Keratinocyte (primary cell): ENCODE results near the gene IGHMBP2.

Experiments
- EZH2 ChIP-seq: IDR thresholded peaks from one replicate; pipeline ENCODE4 v1.6.1; 2012; ENCODE audit warnings: inconsistent platforms, mild to moderate bottlenecking, low read length, moderate library complexity
- TF ChIP-seq, protein P1 (sequence below), 3 experiments: IDR thresholded peaks in 1 of 3; conservative IDR thresholded peaks in 1 of 3; optimal IDR thresholded peaks in 1 of 3; 2 replicates in 2 of 3; 3 replicates in 1 of 3; pipeline versions ENCODE3 to v1.5.1; 2011; ENCODE audit warnings: low read length in 3 of 3, mild to moderate bottlenecking in 3 of 3, moderate library complexity in 2 of 3, control low read depth in 1 of 3, inconsistent platforms in 1 of 3; ENCODE audit not compliant: insufficient read depth in 2 of 3; ENCODE audit errors: extremely low read depth in 1 of 3

DNA sequence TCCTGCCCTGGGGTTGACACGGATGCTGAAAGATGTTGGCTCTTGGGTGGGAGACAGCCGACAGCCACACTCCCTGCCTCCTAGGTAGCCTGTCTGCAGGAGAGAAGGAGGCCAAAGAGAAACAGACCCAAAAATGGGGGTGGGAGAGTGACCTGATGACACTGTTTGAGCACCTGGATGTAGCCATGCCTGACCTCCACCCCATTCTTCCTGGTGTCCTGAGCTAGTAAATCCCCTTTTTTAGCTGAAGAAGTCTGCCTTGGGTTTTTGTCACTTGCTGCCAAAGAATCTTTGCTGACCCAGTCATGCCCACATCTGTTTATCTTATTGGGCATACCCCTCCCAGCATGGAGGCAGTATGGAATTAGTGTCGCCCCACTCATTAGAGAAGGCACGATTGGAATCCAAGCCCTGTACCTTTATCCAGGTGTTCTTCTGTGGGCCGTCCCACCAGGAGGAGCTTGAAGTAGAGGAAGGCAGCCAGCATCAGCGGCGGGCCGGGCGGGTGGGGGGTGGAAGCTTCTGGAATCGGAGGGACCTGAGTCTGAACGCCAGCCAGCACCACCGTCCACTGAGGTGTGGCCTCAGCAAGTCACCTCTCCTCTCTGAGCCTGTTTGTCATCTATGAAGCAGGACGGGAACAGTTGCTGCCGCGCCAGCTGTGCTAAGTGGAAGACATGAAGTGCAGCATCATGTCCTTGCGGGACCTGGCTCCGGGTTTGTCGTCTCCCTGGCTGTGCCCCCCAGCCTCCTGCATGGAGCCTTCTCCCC is 37.8 kb downstream of the IGHMBP2 start:
- TF ChIP-seq, protein P1, sequence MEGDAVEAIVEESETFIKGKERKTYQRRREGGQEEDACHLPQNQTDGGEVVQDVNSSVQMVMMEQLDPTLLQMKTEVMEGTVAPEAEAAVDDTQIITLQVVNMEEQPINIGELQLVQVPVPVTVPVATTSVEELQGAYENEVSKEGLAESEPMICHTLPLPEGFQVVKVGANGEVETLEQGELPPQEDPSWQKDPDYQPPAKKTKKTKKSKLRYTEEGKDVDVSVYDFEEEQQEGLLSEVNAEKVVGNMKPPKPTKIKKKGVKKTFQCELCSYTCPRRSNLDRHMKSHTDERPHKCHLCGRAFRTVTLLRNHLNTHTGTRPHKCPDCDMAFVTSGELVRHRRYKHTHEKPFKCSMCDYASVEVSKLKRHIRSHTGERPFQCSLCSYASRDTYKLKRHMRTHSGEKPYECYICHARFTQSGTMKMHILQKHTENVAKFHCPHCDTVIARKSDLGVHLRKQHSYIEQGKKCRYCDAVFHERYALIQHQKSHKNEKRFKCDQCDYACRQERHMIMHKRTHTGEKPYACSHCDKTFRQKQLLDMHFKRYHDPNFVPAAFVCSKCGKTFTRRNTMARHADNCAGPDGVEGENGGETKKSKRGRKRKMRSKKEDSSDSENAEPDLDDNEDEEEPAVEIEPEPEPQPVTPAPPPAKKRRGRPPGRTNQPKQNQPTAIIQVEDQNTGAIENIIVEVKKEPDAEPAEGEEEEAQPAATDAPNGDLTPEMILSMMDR (optimal IDR thresholded peaks at IDR 0.05 in 1 of 3, IDR thresholded peaks at IDR 0.05 in 1 of 3, conservative IDR thresholded peaks at IDR 0.05 in 1 of 3; ENCODE audit: extremely low read depth in 1 of 3, insufficient read depth in 2 of 3, low read length in 3 of 3), result no peak
- no peak for TF ChIP-seq EZH2
